GM19023 (cell line): Measurements from ENCODE around the gene FMNL2.

ENCODE experiments used
- ATAC-seq: cut with Tn5 transposase; IDR thresholded peaks from one replicate; pipeline ENCODE4 v1.9.1; 2021; ENCODE audit warnings: mild to moderate bottlenecking, moderate library complexity; ENCODE audit not compliant: unreplicated experiment

The FMNL2 gene

DNA sequence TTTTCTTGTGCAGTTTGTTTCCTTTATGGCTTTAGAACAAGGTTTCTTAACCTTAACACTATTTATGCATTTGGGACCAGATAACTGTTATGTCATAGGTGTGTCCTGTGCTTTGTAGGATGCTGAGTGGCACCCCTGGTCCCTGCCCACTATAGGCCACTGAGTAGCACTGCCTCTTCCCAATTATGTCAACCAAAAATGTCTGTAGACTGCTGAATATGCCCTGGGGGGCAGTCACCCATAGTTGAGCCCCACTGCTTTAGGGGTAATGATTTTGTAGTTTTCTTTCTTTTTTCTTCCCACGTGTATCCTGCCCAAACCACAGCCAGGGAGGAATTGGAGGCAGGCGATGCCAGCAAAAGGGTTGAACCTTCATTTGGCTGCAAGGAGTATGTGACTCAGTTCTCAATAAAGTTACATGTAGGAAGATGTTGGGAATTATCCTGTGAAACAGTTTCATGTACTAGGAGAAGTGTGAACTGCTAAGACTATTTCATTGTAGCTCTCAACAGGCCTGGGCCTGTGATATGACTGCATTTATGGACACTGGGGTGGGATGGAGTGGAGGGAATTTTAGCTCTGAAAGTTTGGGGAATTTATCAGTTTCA, 65.7 kb downstream of the FMNL2 start:
- no peak for ATAC-seq

DNA sequence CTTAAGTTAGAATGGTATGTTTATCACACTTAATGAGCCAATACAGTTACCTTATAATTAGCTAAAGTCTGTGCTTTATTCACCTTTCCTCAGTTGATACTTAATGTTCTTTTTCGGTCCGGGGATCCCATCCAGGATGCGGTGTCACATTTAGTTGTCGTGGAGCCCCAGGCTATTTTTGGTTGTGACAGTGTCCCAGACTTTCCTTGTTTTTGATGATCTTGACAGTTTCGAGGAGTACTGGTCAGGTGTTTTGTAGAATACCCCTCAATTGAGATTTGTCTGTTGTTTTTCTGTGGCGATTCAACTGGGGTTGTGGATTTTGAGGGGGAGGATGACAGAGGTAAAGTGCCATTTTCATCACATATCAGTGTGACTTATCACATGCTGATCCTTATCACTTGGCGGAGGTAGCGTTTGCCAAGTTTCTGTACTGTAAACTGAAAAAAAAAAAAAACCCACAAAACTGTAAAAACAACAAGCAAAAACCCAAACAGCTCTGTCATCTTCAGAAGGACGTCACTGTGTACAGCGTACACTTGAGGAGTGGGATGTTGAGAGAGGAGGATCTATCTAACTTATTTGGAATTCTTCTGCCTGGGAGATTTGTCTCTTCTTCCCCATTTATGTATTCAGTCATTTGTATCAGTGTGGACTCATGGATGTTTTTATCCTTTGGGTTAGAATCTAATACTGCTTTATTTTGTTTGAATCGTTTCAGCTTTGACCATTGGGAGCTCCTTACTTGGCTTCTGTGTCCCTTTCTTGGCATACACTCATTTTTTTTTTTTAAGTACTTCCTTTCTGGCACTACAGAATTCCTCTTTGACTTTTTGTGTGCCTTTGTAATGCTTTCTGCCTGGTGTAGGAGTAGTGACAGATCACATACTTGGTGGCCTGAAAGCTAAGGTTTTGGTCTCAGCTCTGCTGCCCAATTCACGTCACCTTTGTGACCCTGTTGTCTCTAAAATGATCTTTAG, 68.1 kb downstream of the FMNL2 start:
- ATAC-seq = no peak

DNA sequence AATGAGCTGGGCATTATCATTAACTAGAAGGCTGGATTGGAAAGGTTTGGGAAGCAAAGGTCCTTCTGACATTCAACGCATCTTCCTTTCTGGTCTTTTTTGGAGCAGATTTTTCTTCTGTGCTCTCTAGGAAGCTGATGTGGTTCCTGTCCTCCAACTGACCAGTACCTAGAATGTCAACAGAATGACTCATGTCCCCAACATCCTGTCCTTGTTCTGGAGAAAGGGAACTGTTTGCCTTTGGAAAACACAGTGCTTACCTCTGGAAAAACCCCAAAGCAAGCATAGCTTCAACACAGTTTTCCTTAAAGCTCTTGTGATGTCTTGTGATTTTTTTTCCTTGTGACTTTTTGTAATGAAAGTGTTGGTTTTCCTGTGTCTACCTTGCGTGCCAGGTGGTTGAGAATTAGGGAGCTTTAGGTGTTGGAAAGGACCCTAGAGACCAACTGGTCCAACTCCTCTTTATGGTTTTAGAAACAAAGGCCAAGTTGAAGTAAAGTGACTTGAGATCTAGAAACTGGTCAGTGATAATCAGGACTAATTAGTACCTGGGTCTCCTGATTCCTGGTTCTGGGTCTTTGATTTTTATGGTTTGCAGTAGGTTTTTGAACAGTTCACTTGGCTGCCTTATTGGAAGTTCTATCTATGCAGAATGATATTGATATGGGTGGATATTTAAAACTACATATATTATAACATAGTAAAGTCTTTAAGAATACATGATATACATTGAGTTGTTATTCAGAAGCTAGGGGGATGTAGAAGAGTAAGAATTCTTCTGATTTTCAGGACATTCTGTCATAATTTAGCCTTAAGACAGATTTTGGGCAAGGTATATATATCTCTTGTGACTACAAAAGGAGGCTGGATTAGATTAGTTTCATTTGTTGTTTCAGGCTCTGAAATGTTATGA, 70.5 kb downstream of the FMNL2 start:
- ATAC-seq = no peak

DNA sequence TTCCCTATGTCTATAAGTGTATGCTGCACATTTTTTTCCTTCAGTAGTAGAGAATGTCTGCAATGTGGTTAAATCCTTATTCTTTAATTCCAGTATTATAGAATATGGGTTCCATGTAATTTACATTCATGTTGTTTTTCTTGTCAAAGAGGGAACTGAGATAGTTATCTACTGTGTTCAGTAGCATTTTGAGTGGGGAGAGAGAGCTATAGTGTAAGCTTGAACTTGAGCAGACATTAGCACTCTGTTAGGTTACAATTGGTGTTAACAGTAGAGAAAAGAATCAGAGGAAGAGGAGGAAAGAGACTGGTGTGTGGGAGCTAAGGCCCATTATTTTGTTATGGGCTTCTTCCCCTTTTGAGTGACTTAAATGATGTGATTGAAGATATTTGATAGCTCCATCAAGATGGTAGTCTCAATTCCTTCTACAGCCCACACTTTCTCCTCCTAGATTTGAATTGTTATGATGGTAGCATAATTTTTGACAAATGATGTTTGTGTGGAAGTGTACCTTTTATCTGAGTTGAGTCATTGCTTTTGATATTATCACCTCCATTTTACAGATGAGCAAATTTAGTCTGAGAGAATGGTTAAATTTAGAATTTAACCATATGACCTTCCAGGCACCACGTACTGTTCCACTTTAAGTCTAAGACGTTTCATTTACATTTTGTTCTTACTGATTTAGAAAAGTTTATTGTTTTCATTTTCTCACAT, 71.3 kb downstream of the FMNL2 start:
- no peak for ATAC-seq

DNA sequence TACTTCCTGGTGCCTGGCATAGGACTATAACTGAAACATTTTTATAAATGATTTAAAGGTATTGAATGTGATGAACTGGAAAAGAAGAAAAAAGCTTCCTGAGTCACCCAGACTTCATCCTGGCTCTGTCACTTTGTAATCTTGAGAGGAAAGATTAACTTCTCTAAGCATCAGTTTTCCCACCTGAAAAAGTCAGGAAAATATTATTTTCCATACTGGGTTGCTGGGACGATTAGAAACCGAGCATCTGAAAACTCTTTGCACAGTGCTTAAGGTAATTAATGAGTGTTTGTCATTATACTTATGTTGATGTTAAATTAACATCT, 71.8 kb downstream of the FMNL2 start:
- ATAC-seq = no peak

DNA sequence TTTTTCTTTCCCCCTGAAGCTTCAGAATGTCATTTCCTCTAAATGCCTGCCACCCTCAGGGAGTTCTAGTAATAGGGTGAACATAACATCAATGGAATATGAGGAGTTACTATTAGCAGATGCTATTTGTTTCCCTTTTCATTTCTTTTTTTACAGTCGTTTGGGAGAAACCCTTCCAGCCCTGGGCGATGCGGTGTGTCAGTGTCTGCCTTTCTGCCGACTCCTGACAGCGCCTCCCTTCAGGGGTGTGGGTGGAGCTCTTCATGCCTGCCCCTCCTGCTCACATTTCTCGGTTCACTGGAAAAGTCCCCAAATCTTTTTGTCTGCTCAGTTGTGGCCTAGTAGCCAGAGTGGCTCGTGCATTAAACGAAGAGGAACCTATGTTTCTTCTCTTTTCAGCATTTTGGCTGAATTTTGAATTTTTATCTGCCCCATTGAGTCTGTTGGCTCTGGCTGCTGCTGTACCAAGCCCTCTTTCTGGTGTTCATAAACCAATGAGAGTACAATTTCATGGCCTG, 72.3 kb downstream of the FMNL2 start:
- peak; percentile 93 for ATAC-seq

DNA sequence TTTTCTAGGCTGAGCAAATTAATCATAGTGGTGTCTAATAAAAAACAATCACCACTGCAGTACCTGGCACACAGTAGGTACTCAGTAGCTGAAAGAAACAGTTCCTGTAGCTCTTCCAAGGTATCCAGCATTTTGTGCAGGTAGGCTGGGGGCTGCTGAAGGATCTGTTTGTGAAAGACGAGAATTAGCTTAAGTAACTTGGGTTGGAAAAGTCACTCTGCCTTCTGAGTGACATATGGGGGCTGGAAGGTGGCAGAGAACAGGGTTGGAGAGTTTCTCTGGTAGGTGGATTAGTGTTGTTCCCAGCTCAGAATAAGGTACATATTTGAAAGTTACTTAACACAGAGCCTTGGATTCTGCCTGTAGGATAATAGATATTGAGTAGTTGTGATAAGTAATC, 72.8 kb downstream of the FMNL2 start:
- no peak for ATAC-seq

DNA sequence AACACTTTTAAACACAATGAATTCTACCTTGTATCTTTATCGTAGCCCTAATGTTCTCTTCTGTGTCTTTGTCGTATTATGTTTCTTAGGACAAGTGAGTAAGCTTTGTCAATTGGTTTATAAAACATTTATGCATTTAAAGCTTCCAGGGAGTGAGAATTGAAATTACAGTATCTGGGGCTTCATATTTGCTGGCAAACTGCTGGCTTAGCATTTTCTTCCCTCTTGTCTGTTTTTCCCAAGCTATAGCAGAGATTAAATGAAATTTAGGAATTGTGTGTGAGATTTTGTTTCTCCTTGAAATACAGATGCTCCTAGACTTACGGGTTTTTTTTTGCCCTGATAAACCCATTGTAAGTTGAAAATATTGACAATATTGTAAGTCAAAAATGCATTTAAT, 73.3 kb downstream of the FMNL2 start:
- no peak for ATAC-seq

DNA sequence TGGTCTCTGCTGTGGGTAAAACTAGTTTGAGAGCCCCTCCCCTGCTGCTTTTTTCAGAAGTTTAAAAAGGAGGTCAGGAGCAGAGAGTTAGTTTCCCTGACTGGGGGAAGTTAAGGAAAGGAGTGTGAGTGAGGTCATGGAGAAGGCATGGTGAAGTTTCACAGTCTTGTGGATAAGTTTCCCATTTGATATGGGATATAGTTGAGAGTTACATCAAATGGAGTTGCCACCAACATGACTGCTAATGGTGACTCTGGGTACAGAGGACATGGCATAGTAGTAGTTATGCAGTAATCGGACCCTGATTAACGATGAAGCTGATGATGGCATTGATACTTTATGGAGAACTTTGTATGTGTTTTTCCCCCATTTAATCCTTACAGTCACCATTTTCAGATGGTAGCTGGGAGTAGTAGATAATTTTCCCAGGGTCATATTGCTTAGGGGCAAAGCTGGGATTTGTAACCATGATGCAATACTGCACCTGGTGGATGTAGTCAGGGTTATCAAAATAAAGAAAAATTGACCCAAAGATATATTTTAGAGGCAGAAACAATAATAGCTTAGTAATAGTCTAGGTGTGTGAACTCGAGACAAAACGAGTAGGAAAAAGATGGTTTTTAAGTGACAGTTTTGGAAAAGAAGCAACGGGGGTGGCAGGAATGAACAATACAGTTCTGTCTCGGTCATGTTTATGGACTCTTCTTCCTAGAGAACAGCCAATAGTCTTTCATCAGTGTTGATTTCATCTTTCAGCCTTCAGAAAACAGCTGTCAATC, 74.6 kb downstream of the FMNL2 start:
- ATAC-seq = no peak

DNA sequence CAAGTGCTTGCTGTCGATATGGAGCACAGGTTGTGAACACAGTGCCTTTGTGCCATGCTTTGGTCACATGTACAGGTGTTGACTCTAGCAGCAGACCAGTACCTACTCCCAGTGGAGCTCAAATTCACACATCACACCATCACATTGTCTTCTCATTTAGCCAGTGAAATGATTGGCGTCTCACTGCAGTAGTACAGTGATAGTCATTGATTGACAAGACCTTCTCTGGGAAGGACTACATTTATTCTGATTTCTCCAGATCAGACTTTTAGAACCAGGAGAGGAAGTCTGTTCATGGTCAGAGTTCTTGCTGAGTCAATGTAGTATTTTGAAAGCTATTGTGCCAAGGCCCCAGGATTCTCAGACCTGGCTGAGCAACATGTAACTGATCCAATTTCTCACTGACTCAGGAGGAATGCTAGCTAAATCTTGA, 75.2 kb downstream of the FMNL2 start:
- ATAC-seq = no peak

DNA sequence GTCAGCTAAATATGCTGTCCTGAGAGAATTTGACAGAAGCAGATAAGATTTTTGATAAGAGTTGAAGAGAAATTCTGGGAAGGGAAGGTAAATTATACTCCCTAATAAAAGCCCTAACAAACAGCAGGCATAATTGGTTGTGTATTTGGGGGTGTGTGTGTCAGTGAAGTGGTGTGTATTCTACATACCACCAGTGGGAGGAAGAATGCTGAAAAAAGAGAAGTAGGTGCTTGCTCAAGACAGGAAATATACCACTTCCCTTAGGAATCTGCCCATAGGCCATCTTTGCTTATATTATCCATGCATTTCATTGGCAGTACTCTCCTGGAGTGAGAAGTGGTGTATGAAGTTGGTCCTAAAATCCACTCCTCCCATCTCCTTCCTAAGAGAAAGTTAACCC, 76.2 kb downstream of the FMNL2 start:
- no peak for ATAC-seq

DNA sequence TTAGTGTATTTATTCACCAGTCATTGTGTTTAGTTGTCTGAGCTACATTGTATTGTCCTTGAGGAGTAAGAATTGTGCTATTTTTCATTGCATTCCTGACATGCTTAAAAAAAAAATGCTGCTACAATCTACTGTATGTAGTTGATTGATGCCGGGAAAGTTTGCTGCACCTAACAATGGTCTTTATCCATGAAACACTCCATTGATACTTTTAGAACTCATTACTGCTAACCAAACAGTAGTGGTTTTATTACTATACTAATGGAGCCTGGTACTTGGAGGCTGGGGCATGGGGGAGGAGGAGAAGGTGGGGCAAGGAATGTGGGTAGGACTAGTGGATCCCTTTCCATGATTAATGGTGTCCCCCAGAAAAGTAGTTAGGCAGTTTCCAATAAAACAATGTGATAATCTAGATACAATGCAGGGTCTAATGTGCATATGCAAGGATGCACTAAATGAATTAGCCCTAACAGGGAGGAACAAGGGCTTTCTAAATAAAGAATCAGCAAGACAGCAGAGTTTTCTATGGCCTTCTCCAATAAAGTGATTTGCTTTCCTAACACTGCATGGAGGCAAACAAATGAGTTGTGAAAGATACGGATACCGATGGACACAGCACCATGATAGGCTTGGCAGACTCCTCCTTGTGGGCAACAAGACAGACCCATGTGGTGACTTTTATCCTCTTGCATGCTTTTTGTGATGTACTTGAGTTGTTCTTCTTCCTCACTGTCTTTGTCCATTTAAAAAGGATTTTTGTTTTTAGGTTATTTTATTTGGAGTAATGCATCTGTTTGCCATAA, 78.5 kb downstream of the FMNL2 start:
- ATAC-seq = no peak

DNA sequence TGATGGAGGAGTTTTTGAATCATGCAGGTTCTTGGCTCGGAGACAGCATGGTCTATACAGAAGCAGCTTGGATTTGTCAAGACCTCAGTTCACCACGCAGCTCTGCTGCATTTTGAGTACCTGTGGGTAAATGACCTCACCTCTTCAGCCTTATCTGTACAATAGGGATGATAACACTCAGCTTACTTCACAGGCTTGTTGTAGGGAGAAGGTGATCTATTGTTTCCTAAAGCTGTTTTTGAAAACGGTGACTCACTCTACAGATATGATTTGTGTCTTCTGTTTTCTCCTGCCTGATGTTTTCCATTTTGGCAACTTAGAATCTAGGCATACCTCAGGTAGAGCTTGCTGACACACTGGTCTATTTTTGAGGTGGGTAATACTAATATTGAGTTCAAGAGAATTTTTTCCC, 80.3 kb downstream of the FMNL2 start:
- ATAC-seq = no peak

DNA sequence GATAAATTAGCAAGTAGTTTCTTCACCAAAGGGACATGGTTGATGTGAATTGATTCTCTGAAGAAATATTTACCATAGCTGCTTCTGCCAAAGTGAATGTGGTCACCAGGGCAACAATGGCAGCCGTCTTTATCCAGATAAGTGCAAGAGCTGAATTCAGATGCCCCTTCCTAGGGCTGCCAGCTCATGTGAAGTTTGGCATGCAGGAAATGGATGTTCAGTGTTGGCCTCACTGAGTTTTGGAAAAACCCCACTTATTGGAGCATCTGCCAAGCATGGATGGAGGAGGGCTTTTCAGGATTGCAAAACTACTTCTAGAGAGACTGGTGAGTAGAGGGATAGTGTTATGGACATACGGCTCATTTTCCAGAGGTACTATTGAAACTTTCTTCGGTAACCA, 80.8 kb downstream of the FMNL2 start:
- no peak for ATAC-seq

DNA sequence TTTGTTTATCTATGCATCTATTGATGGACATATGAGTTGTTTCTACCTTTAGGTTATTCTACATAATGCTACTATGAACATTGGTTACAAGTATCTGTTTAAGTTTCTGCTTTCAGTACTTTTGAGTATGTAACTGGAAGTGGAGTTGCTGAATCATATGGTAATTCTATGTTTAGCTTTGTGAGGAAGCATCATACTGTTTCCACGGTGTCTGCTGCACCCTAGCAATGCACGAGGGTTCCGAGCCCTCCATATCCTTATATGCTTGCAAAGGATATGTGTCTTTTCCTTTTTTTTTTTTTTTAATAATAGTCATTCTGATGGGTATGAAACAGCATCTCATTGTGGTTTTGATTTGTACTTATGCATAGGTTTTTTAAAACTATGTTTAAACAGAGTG, 83.7 kb downstream of the FMNL2 start:
- no peak for ATAC-seq

DNA sequence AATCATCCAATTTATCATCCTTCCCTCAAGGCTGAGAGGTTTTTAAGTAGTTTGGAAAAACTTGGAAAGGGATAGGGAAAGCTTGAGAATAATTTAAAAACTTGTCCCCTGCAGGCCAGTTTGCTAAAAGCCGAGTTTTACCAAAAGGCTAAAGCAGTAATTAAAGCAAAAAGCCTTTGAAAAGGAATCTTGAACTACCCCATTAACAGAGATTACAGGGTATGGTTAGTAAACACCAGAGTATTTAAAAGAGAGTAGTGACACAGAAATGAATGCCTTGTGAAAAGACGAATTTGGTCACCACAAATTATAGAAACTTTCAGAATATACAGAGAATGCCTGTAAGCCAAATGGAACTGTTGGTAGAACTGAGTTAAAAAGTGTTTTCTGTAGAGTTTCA, 85.0 kb downstream of the FMNL2 start:
- no peak for ATAC-seq

DNA sequence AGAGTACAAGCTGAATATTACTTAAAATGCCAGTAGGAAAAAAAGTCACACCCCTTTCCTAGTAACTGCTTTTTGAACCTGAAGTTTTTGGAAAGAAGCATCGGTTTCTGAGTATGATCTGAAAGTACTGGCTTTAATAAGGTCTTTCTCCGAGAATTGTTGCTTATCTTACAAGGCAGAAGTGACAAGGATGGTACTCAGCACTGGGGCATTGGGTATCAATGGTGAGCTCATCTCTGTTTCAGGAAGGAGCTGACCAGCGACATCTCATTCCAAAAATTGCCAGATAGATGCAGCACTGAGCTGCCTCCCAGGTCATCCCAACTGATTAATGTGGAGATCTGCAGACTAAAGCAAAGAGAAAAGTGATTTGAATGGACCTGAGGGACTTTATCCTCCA, 85.4 kb downstream of the FMNL2 start:
- ATAC-seq = no peak

DNA sequence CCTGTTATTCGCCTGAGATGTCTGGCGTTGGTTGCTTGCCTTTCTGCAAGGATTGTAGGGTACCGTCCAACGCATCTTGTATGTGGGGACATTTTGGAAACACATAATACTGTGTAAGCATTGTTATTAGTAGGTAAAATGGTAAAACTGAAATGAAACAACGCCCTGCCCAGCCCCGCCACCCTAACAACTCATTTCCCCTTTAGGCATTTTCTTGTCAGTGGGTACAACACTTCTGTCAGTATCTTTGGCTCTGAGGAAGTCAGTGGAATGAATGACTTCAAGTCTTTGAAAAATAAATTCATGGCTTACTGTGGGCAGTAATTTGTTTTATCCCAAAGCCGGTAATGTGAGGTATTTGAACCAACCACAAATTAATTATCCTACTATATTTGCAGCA, 86.0 kb downstream of the FMNL2 start:
- no peak for ATAC-seq
